ENCODE measurements around the gene MACF1.

MACF1 gene

DNA sequence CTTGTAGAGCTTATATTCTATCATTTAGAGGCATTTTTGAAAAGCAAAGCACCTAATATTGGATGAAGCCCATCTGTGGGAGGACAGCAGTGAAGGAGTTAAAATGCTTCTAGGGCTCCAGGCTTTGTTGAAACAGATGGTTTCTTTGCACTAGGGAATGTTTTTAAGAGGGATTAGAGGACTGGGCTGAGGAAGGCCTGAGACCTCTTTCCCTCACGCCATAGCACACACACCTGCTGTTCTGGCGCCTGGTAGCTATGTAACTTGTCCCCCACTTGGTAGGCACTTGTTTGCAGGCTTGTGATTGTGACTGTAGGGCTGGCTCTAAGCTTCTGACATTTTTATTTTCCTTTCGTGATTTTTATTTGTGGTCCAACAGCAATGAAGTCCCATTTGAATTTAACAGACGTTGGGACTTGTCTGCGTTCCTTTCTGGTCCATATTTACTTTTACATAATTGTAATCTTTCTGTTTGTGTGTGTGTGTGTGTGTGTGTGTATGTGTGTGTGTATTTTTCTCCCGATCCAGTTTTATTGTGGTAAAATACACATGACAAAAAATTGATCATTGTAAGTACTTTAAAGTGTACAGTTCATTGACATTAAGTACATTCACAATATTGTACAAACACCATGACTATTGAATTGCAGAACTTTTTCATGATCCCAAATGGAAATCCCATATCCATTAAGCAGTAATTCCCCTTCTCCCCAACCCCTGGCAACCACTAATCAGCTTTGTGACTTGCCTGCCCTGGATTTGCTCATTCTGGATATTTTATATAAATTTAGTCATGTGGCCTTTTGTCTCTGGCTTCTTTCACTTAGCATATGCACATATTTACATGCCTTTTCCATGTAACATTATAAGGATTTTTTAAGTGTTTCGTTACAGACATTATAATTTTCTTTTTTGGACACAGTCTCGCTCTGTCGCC lies 33.5 kb upstream of the MACF1 start:
- TF ChIP-seq, protein P1, sequence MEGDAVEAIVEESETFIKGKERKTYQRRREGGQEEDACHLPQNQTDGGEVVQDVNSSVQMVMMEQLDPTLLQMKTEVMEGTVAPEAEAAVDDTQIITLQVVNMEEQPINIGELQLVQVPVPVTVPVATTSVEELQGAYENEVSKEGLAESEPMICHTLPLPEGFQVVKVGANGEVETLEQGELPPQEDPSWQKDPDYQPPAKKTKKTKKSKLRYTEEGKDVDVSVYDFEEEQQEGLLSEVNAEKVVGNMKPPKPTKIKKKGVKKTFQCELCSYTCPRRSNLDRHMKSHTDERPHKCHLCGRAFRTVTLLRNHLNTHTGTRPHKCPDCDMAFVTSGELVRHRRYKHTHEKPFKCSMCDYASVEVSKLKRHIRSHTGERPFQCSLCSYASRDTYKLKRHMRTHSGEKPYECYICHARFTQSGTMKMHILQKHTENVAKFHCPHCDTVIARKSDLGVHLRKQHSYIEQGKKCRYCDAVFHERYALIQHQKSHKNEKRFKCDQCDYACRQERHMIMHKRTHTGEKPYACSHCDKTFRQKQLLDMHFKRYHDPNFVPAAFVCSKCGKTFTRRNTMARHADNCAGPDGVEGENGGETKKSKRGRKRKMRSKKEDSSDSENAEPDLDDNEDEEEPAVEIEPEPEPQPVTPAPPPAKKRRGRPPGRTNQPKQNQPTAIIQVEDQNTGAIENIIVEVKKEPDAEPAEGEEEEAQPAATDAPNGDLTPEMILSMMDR (conservative IDR thresholded peaks at IDR 0.05; ENCODE audit: low read length), result no peak
- no peak overlapping the region for H3K4me3 ChIP-seq (ENCODE audit: low read length)
- DNase-seq (ENCODE audit: low read depth), result no peak

DNA sequence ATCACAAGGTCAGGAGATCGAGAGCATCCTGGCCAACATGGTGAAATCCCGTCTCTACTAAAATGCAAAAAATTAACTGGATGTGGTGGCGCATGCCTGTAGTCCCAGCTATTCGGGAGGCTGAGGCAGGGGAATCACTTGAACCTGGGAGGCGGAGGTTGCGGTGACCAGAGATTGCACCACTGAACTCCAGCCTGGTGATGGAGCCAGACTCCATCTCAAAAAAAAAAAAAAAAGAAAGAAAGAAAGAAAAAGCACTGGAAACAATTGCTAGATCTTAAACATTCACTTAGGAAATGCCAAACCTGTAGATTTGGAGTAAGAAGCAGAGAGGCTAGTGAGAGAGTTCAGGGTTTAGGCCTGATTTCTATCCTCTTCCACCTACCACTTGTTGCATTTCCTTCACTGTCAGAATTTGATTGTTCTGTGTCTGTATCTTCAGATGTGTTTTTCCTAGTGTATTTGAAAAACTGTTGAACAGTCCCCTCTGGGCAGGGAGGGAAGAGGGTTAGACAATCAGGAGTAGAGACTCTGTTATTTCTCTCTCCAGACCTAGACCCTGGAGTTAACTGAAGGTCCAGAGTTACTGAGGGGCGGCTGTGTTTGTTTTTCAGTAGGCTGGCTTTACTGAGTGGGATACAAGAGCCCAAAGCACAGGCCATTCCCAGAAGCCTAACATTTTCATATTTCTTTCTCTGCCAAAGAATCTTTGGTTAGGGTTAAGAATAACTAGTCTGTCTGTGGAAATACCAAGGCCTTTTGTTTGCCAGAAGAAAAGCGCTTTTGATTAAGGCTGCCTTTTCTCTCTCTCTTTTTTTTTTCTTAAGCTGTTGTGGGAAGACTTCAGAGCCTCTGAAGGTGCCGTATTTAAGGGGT lies 31.1 kb upstream of the MACF1 start:
- DNase-seq (ENCODE audit: low read depth), result peak; percentile 59
- no peak overlapping the region for H3K4me3 ChIP-seq (ENCODE audit: low read length)
- TF ChIP-seq, protein P1 (conservative IDR thresholded peaks at IDR 0.05; ENCODE audit: low read length), result no peak; the same call in 1 of the 2 replicates

DNA sequence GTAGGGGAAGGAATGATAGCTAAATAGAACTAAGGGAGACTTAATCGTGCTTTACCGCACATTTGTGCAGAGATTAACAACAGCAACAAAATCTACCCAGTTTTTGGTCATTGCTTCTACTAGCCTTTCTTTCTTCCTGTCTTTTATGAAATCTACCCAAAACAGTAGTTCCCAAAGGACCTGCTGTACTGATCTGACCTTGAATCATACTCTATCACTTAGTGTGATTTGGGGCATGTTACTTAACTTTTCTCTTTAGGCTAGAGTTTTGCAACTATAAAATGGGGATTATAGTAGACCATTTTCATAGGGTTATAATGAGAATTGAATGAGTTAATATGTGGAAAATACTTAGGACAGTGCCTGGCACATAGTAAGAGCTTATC lies 30.5 kb upstream of the MACF1 start:
- DNase-seq (ENCODE audit: low read depth), result no peak
- TF ChIP-seq, protein P1 (conservative IDR thresholded peaks at IDR 0.05; ENCODE audit: low read length), result no peak
- H3K4me3 ChIP-seq (ENCODE audit: low read length), result no peak overlapping the region

DNA sequence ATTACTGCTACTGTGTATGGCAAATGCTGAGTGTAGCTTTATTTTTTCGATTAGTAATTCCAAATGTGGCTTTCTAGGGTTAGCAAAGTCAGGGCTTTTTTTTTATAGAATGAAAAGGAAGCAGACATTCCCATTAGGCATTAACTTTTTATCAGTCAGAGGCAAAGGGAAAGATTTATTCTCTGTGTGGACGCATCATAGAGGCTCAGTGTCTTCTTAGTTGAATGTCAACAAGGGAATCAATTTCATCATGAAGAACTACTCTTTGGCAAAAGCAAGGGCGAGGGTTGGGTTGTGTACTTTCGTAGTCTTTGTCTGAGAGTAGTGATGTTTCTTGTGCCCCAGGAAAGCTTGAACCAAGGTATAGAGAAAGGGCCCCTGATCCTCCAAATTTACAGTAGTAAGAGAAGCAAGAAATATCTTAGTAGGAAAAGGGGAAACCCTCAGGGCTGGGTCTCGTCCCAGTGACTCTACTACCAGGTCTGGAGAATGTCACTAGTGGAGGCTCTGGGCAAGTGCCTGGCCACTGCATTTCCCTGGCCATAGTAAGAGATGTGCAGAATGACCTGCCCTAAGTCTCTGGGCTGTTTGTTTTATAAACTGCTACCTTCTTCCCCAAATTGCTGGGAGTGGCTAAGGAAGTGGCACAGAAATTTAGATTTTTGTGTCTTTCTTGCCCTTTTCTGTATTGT lies 30.0 kb upstream of the MACF1 start:
- TF ChIP-seq, protein P1 (conservative IDR thresholded peaks at IDR 0.05; ENCODE audit: low read length), result no peak
- no peak for DNase-seq (ENCODE audit: low read depth)
- no peak overlapping the region for H3K4me3 ChIP-seq (ENCODE audit: low read length)

DNA sequence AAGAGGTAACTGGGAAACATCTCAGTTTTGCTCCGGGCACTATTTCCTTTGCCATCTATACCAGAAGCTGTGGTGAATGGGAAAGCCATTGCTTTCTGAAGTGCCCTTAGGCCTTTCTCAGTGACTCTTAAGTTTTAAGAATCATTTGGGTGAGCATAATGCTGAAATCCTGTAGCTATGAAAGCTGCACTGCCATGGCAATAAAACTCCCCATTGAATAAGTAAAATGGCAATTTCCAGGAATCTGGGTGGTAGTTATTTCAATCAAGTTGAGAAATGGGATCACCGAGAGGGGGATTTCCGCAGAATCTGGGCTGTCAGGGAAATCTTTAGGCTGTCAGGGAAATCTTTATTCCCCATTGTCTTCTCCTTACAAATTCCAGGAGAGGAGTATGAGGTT lies 26.8 kb upstream of the MACF1 start:
- no peak for DNase-seq (ENCODE audit: low read depth)
- TF ChIP-seq, protein P1 (conservative IDR thresholded peaks at IDR 0.05; ENCODE audit: low read length), result no peak
- no peak overlapping the region for H3K4me3 ChIP-seq (ENCODE audit: low read length)

DNA sequence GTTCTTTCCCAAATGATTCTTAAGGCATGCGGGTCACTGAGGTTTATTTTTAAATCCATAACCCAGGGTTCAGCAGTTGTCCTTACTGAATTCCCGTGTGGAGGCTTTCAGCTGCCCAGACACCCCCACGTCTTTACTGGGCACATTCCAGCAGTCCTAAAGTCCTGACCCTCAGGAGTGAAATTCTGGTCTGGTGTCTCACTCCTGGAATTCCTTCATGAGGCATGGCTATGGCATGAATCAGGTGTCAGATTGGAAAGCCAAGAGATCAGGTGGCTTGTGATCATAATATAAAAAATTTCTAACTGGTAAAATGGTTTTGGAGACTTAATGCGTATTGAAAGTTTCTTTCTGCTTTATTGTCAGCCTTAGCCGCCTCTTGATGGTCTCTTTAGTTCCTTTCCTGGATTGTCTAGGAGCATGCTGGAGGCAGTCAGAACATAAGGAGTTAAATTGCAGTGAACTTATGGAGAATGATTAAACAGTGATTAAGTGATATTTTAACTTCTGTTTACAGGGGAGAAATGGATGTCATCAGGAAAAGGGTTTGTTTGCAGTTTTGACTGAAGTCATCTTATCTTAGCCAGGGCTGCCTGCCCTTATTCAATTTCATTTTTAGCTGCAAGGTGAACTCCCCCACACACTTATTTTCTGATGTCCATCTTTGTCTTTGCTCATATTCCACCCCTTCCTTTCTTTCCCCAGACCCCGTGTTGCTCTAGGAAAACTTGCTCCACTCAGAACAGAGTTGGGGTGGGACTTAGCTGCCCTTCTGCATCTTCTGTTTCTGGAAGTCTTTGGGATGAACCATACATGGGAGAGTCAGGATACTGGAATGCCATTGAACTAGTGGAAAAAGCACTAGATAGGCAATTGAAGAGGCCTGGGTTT lies 25.7 kb upstream of the MACF1 start:
- TF ChIP-seq, protein P1 (conservative IDR thresholded peaks at IDR 0.05; ENCODE audit: low read length), result no peak
- DNase-seq (ENCODE audit: low read depth), result peak; percentile 72
- H3K4me3 ChIP-seq (ENCODE audit: low read length), result no peak overlapping the region

Data from AG10803 (cell line).